ENCODE results near the gene BLCAP. TPM values are rescaled to one million over a fixed set of nuclear protein-coding genes. Genes with fewer than 3 reads are reported as not detected.
"Not testable (repeated sequence)": the region's sequence is repeated elsewhere in the genome, so short reads cannot be mapped to it uniquely, and the experiment has no call there.

The BLCAP gene
- total RNA-seq, result 35.4 and 39.1 TPM in 2 replicates

- no peak for TF ChIP-seq CTCF (IDR thresholded peaks at IDR 0.05; ENCODE audit: extremely low read depth, low read depth, low read length)
- Histone ChIP-seq H3K79me2 (ENCODE audit: insufficient read depth, low read length) (peaks cover 50% of the 10 kb centered on the region), H3K27ac (ENCODE audit: low read depth, low read length) (peak within 1 kb of the TSS; percentile 100), H2AFZ (ENCODE audit: low read length) (peak within 1 kb of the TSS; percentile 92), H3K36me3 (ENCODE audit: insufficient read depth, low read length) (peaks cover 3% of the 10 kb centered on the region), H3K4me2 (ENCODE audit: insufficient read depth, low read length) (peak within 1 kb of the TSS; percentile 97), H3K4me3 (ENCODE audit: insufficient read depth, low read length) (peak within 1 kb of the TSS; percentile 92), H4K20me1 (ENCODE audit: insufficient read depth, low read length) (peaks cover 40% of the 10 kb centered on the region), H3K4me1 (ENCODE audit: insufficient read depth, low read length) (peaks cover 30% of the 10 kb centered on the region), H3K9me3 (ENCODE audit: low read depth, low read length) (no peaks in the 10 kb centered on the region), H3K27me3 (ENCODE audit: insufficient read depth, low read length) (no peaks in the 10 kb centered on the region)
- DNase-seq (ENCODE audit: insufficient read length, low spot score, missing footprints), result peak; percentile 99
Measured at GRCh38 chr20:37527638-37528445, at the start of gene BLCAP. BLCAP (minus strand) TSS chr20:37527876; CDS start chr20:37519174, 8,702 bp downstream.

GRCh38 chr20:37577436-37577835 is 49.8 kb upstream of the BLCAP start:
- not testable (repeated sequence) for H3K79me2 ChIP-seq (ENCODE audit: insufficient read depth, low read length); H4K20me1 ChIP-seq (ENCODE audit: insufficient read depth, low read length); H3K4me1 ChIP-seq (ENCODE audit: insufficient read depth, low read length); DNase-seq (ENCODE audit: insufficient read length, low spot score, missing footprints); H2AFZ ChIP-seq (ENCODE audit: low read length); H3K27ac ChIP-seq (ENCODE audit: low read depth, low read length); H3K9me3 ChIP-seq (ENCODE audit: low read depth, low read length); H3K4me3 ChIP-seq (ENCODE audit: insufficient read depth, low read length); H3K4me2 ChIP-seq (ENCODE audit: insufficient read depth, low read length); H3K36me3 ChIP-seq (ENCODE audit: insufficient read depth, low read length)
- peaks cover 16% of the 10 kb centered on the region for H3K27me3 ChIP-seq (ENCODE audit: insufficient read depth, low read length)

GRCh38 chr20:37576911-37577310 is 49.2 kb upstream of the BLCAP start:
- no peak overlapping the region for H2AFZ ChIP-seq (ENCODE audit: low read length)
- H4K20me1 ChIP-seq (ENCODE audit: insufficient read depth, low read length), result no peaks in the 10 kb centered on the region

GRCh38 chr20:37575884-37576283 is 48.2 kb upstream of the BLCAP start:
- no peaks in the 10 kb centered on the region for H3K36me3 ChIP-seq (ENCODE audit: insufficient read depth, low read length)
- no peak for DNase-seq (ENCODE audit: insufficient read length, low spot score, missing footprints)
- H3K27ac ChIP-seq (ENCODE audit: low read depth, low read length), result no peak overlapping the region
- no peak overlapping the region for H3K4me2 ChIP-seq (ENCODE audit: insufficient read depth, low read length)
- TF ChIP-seq CTCF (IDR thresholded peaks at IDR 0.05; ENCODE audit: extremely low read depth, low read depth, low read length), result no peak
- H3K9me3 ChIP-seq (ENCODE audit: low read depth, low read length), result no peaks in the 10 kb centered on the region
- peaks cover 12% of the 10 kb centered on the region for H3K27me3 ChIP-seq (ENCODE audit: insufficient read depth, low read length)
- no peaks in the 10 kb centered on the region for H4K20me1 ChIP-seq (ENCODE audit: insufficient read depth, low read length)
- H3K79me2 ChIP-seq (ENCODE audit: insufficient read depth, low read length), result no peaks in the 10 kb centered on the region
- no peak overlapping the region for H2AFZ ChIP-seq (ENCODE audit: low read length)
- no peaks in the 10 kb centered on the region for H3K4me1 ChIP-seq (ENCODE audit: insufficient read depth, low read length)
- no peak overlapping the region for H3K4me3 ChIP-seq (ENCODE audit: insufficient read depth, low read length)

More at GRCh38 chr20:37576911-37577310, 49.2 kb upstream of the BLCAP start:
- Histone ChIP-seq H3K4me2 (ENCODE audit: insufficient read depth, low read length) (no peak overlapping the region), H3K27ac (ENCODE audit: low read depth, low read length) (no peak overlapping the region), H3K27me3 (ENCODE audit: insufficient read depth, low read length) (peaks cover 13% of the 10 kb centered on the region), H3K79me2 (ENCODE audit: insufficient read depth, low read length) (no peaks in the 10 kb centered on the region), H3K36me3 (ENCODE audit: insufficient read depth, low read length) (no peaks in the 10 kb centered on the region), H3K4me1 (ENCODE audit: insufficient read depth, low read length) (no peaks in the 10 kb centered on the region), H3K4me3 (ENCODE audit: insufficient read depth, low read length) (no peak overlapping the region), H3K9me3 (ENCODE audit: low read depth, low read length) (no peaks in the 10 kb centered on the region)
- no peak for DNase-seq (ENCODE audit: insufficient read length, low spot score, missing footprints)
- no peak for TF ChIP-seq CTCF (IDR thresholded peaks at IDR 0.05; ENCODE audit: extremely low read depth, low read depth, low read length)

Data from osteoblast (primary cell).